ENCODE data around the gene RFWD3.
A peak's percentile ranks its signal among the peaks of the same experiment; 100 is the strongest.

Gene RFWD3

DNA sequence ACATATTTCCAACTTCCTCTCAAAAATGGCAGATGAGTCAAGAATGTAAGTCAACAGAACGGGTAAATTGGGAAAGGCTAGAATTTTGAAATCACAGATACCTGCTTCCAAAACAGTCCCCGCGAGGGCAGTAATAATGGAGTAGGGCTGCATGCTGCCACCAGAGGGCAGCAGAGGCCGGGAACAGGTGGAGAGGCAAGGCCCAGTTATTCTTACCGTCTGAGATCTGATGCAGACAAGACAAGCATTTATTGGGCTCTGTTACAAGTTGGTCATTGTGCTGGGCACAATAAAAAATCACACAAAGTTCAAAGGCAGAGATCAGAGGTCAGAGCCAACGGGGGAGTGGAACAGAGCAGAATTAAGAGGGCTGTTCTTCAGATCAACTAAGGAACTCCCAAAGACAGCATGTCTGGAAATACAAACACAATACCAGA lies 42.8 kb upstream of the RFWD3 start:
- TF ChIP-seq, protein P1, sequence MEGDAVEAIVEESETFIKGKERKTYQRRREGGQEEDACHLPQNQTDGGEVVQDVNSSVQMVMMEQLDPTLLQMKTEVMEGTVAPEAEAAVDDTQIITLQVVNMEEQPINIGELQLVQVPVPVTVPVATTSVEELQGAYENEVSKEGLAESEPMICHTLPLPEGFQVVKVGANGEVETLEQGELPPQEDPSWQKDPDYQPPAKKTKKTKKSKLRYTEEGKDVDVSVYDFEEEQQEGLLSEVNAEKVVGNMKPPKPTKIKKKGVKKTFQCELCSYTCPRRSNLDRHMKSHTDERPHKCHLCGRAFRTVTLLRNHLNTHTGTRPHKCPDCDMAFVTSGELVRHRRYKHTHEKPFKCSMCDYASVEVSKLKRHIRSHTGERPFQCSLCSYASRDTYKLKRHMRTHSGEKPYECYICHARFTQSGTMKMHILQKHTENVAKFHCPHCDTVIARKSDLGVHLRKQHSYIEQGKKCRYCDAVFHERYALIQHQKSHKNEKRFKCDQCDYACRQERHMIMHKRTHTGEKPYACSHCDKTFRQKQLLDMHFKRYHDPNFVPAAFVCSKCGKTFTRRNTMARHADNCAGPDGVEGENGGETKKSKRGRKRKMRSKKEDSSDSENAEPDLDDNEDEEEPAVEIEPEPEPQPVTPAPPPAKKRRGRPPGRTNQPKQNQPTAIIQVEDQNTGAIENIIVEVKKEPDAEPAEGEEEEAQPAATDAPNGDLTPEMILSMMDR (IDR thresholded peaks at IDR 0.05; ENCODE audit: low read length, missing control alignments): peak; percentile 98
- no peak overlapping the region for H3K4me3 ChIP-seq (replicated peaks; ENCODE audit: low read depth, low read length)
- DNase-seq (ENCODE audit: low read depth): peak; percentile 80

DNA sequence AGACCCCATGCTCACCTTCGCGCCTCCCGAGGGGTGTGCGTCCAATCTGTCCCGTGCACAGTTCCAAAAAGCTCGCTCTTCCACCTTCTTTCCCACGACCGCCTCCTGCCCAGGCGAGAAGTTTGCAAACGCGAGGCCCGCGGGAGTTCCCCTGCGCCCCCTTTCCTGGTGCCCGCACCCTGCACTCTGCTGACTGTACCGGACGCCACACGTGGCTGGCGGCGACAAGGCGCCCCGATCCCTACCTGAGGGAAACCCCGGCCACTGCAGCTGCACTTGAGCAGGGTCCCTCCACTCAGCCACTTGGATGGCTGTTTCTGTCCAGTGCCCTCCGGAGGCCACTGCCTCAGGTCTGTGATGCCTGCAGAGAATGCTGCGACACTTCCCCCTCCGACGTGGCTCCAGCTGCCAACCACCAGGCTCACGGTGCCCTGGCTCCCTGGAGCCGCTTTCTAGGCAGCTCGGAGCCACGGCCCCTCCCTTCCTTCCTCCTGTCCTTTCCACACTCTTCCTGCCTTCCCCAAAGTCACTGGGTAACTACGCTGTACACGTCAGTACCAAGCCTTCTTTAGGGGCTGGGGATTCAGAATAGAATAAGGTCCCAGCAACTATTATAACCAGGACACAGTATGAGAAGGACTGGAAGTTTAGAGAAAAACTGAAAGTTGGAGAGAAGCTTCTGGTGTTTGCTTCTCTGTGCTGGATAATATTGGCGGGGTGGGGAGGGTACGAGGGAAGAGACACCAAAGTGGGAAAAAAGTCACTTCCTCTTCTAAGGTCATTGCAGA lies 34.0 kb upstream of the RFWD3 start, which contains the start of gene MLKL:
MLKL (minus strand) TSS at position 425 of the 788 bp plus-strand sequence. CDS start 5,105 bp downstream, outside the sequence.
- TF ChIP-seq, protein P1 (IDR thresholded peaks at IDR 0.05; ENCODE audit: low read length, missing control alignments): no peak
- H3K4me3 ChIP-seq (replicated peaks; ENCODE audit: low read depth, low read length): peak within 1 kb of the TSS; percentile 89
- DNase-seq (ENCODE audit: low read depth): peak; percentile 62

DNA sequence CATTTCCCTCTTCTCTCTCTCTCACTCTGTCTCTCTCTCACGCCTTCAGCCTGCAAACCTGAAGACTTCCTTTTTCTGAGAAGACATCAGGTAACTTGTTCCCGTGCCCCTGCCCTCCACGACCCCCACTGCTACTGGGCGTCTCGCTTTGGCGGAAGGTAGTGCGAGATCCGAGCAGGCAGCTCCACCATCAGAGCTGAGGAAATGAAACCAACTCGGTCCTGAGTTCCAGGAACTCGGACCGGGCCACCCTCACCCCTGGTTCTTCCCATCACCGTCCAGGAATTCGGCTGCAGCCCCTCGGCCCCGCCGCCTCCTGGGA lies 33.4 kb upstream of the RFWD3 start:
- H3K4me3 ChIP-seq (replicated peaks; ENCODE audit: low read depth, low read length): peak overlapping the region; percentile 89
- peak; percentile 13 for DNase-seq (ENCODE audit: low read depth)
- TF ChIP-seq, protein P1 (IDR thresholded peaks at IDR 0.05; ENCODE audit: low read length, missing control alignments): no peak

DNA sequence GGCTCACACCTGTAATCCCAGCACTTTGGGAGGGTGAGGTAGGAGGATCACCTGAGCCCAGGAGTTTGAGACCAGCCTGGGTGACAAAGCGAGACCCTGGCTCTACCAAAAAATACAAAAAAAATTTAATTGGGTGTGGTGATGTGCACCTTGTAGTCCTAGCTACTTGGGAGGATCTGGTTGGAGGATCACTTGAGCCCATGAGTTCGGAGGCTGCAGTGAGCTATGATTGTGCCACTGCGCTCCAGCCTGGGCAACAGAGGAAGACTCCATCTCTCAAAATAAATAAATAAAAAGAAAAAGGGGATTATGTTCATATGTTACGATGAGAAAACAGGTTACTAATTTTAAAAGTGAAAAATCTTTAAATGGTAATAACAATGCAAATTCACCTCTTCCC lies 33.0 kb upstream of the RFWD3 start:
- H3K4me3 ChIP-seq (replicated peaks; ENCODE audit: low read depth, low read length): peak overlapping the region; percentile 89
- TF ChIP-seq, protein P1 (IDR thresholded peaks at IDR 0.05; ENCODE audit: low read length, missing control alignments): no peak

DNA sequence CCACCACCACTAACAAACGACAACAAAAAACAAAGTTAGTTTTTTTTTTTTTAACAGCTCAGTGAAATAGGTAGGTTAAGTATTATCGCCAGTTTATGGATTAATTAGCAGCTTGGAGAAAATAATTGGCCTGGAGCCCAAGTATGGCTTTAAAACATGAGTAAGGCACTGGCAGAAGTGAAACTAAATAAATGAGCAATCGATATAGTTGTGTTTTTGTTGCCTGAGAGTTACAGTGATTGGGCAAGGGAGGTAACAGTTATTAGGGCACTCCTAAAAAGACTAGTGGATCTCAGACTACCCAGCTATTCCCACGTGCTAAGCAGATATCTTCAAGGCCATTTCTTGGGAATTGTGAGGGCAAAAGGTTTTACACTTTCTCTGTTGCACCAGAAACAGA lies 31.5 kb upstream of the RFWD3 start:
- no peak overlapping the region for H3K4me3 ChIP-seq (replicated peaks; ENCODE audit: low read depth, low read length)
- TF ChIP-seq, protein P1 (IDR thresholded peaks at IDR 0.05; ENCODE audit: low read length, missing control alignments): no peak
- no peak for DNase-seq (ENCODE audit: low read depth)

More for the DNA sequence above, 33.0 kb upstream of the RFWD3 start:
- no peak for DNase-seq (ENCODE audit: low read depth)

DNA sequence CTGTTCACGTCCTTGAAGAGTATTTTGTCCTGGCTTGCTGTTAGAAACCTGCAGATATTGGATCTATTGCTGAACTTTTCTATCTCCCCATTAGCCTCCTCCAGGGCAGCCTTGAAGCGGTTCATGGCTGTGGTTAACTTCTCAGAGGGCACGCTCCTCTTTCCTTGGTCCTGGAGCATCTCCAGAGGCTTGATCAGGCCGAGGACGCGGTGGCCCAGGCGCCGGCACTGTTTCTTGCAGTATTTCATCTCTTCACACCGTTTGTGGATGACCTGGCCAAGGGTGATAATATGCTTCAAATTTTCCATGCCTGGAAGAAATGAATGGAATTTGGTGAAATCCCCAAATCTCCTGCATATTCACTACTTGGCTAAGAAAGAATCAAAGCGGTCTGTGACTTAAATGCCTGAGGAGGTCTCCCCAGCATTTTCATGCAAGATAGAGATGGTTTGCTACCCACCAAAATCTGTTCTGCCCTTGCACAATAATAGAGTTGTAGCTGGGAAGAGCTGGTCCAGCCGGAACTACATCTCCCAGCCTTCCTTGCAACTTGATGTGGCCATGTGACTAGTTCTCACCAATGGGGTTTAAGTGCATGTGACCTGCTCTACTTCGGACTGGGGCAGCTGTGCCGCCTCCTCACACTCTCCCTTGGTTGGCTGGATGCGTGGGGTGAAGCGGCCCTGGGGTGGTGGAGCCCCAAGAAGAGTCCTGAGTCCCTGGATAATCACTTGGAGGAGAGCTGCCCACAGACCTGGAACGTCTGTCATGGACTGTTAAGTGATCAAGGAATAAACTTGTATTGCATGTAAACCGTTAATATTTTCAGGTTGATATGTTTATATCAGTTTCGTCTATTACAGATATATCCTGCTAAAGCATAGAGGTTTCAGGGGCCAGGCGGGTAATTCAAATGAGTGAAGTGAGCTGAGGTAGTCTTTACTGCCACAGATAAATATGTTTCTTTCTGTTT lies 29.1 kb upstream of the RFWD3 start:
- DNase-seq (ENCODE audit: low read depth): peak; percentile 96
- H3K4me3 ChIP-seq (replicated peaks; ENCODE audit: low read depth, low read length): peak overlapping the region; percentile 57
- TF ChIP-seq, protein P1 (IDR thresholded peaks at IDR 0.05; ENCODE audit: low read length, missing control alignments): no peak
